Measurements from ENCODE around the gene GADD45G. TPM values are rescaled to one million over a fixed set of nuclear protein-coding genes. Genes with fewer than 3 reads are reported as not detected.

GADD45G gene
- total RNA-seq, 3 donors from 2014 or later = 5.9 to 16.7 (median 6.4) TPM

DNA sequence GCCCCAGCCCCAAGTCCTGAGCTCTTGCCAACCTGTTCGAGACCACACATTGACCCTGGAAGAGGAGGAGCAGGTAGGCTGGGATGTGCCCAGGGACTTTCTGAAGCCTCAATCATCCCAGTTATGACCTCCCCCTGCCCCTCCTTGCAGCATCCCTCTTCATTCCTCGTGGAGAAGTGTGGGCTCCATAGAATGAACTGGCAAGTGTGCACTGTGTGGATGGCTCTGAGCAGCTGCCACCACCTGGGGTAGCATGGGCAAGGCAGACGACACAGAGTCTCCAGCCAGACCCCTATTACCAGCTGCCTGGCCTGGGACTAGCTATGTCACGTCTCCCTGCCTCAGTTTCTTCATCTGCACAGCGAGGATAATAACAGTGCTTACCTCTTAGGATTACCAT, 33.5 kb downstream of the GADD45G start:
- Mint-ChIP-seq H3K27me3 (ENCODE audit: low read depth) (no peaks in the 10 kb centered on the region), H3K36me3 (ENCODE audit: insufficient read depth) (no peaks in the 10 kb centered on the region), H3K4me1 (ENCODE audit: low read depth) (peaks cover 2% of the 10 kb centered on the region), H3K9me3 (no peaks in the 10 kb centered on the region), H3K4me3 (no peak overlapping the region)
- ATAC-seq = no peak
- DNase-seq = no peak

- Mint-ChIP-seq H3K4me1 (ENCODE audit: low read depth) (peaks cover 2% of the 10 kb centered on the region), H3K36me3 (ENCODE audit: insufficient read depth) (no peaks in the 10 kb centered on the region), H3K4me3 (no peak overlapping the region), H3K27me3 (ENCODE audit: low read depth) (no peaks in the 10 kb centered on the region), H3K9me3 (no peaks in the 10 kb centered on the region)
- no peak for ATAC-seq
- DNase-seq = no peak
Observed at GRCh38 chr9:89638893-89639292, 34.1 kb downstream of the GADD45G start.

DNA sequence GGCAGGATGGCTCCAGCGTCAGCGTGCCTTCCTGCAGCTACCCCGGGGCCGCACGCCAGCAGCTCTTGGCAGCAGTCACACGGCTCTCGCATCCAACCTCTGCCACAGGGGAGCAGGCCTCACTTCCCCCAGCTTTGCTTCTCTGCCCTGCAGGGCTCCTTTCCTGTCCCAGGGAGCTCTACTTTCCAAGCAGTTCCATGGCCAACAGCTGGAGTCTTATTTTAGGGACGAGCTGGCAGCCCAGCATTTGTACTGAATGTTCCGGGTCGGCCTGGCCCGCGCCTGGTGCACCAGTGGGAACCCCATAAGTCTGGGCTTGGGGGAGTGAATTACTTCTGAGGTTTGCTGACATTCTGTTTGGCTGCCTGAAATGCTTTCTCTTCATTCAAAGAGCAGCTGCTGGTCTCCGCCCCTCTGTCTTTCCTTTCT, 34.6 kb downstream of the GADD45G start:
- Mint-ChIP-seq H3K27me3 (ENCODE audit: low read depth) (no peaks in the 10 kb centered on the region), H3K9me3 (no peaks in the 10 kb centered on the region), H3K4me3 (no peak overlapping the region), H3K4me1 (ENCODE audit: low read depth) (peaks cover 2% of the 10 kb centered on the region), H3K36me3 (ENCODE audit: insufficient read depth) (no peaks in the 10 kb centered on the region)
- no peak for DNase-seq
- no peak for ATAC-seq

- Mint-ChIP-seq H3K9me3 (no peaks in the 10 kb centered on the region), H3K36me3 (ENCODE audit: insufficient read depth) (no peaks in the 10 kb centered on the region), H3K27me3 (ENCODE audit: low read depth) (no peaks in the 10 kb centered on the region), H3K4me3 (no peak overlapping the region), H3K4me1 (ENCODE audit: low read depth) (no peaks in the 10 kb centered on the region)
- DNase-seq = no peak
- no peak for ATAC-seq
Observed at GRCh38 chr9:89639961-89640360, 35.1 kb downstream of the GADD45G start.

GRCh38 chr9:89640361-89640760, 35.5 kb downstream of the GADD45G start:
- Mint-ChIP-seq H3K4me1 (ENCODE audit: low read depth) (no peaks in the 10 kb centered on the region), H3K9me3 (peaks cover under 1% of the 10 kb centered on the region), H3K27me3 (ENCODE audit: low read depth) (no peaks in the 10 kb centered on the region), H3K4me3 (no peak overlapping the region), H3K36me3 (ENCODE audit: insufficient read depth) (no peaks in the 10 kb centered on the region)
- ATAC-seq (no peak), DNase-seq (no peak)

DNA sequence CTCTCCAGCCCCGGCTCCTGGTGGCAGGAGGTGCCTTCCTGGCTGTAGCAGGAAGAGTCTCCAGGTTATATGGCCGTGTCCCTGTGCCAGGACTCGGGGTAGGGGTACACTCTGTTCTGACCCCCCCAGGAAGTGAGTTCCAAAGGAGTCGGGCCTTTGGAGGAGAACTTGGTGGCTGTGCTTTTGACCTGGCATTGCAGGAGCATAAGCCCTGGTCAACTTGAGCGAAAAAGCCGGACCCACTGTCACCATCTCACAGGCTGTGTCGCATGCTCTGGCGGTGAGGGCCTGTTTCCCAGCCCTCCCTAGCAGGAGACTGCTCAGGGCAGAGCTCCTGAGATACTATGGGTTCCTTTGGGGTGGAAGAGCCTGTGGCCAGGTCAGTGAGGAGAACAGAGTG, 36.0 kb downstream of the GADD45G start:
- no peak overlapping the region for H3K4me3 Mint-ChIP-seq
- H3K9me3 Mint-ChIP-seq = peaks cover 3% of the 10 kb centered on the region
- ATAC-seq = no peak
- H3K36me3 Mint-ChIP-seq (ENCODE audit: insufficient read depth) = no peaks in the 10 kb centered on the region
- H3K27me3 Mint-ChIP-seq (ENCODE audit: low read depth) = no peaks in the 10 kb centered on the region
- no peaks in the 10 kb centered on the region for H3K4me1 Mint-ChIP-seq (ENCODE audit: low read depth)
- DNase-seq = no peak

- H3K4me3 Mint-ChIP-seq = no peak overlapping the region
- no peak for DNase-seq
- no peaks in the 10 kb centered on the region for H3K27me3 Mint-ChIP-seq (ENCODE audit: low read depth)
- H3K36me3 Mint-ChIP-seq (ENCODE audit: insufficient read depth) = no peaks in the 10 kb centered on the region
- no peaks in the 10 kb centered on the region for H3K4me1 Mint-ChIP-seq (ENCODE audit: low read depth)
- peaks cover 3% of the 10 kb centered on the region for H3K9me3 Mint-ChIP-seq
- ATAC-seq = no peak
Observed at GRCh38 chr9:89641980-89642379, 37.2 kb downstream of the GADD45G start.

DNA sequence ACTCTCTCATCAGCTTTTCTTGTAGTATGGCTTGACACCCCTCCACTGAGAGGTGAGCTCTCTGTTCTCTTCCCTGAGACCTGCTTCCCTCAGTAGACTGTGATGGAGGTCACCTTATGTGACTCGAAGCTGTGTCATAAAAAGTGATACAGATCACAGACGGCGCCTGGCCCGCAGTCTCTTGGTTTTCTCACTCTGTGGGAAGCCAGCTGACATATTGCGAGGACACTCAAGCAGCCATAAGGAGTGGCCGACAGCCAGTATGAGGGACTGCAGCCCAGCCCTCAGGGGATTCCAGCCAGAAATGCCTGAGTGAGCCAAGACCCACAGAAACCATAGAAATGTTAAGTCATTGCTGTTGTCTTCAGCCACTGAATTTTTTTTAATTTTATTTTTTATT, 38.0 kb downstream of the GADD45G start:
- Mint-ChIP-seq H3K27me3 (ENCODE audit: low read depth) (no peaks in the 10 kb centered on the region), H3K36me3 (ENCODE audit: insufficient read depth) (no peaks in the 10 kb centered on the region), H3K9me3 (peaks cover 3% of the 10 kb centered on the region), H3K4me1 (ENCODE audit: low read depth) (no peaks in the 10 kb centered on the region), H3K4me3 (no peak overlapping the region)
- no peak for ATAC-seq
- DNase-seq = no peak

GRCh38 chr9:89646189-89646939, 41.6 kb downstream of the GADD45G start:
- ATAC-seq (no peak), DNase-seq (no peak)
- Mint-ChIP-seq H3K4me3 (no peak overlapping the region), H3K36me3 (ENCODE audit: insufficient read depth) (no peaks in the 10 kb centered on the region), H3K27me3 (ENCODE audit: low read depth) (no peaks in the 10 kb centered on the region), H3K9me3 (peaks cover 3% of the 10 kb centered on the region), H3K4me1 (ENCODE audit: low read depth) (no peaks in the 10 kb centered on the region)

DNA sequence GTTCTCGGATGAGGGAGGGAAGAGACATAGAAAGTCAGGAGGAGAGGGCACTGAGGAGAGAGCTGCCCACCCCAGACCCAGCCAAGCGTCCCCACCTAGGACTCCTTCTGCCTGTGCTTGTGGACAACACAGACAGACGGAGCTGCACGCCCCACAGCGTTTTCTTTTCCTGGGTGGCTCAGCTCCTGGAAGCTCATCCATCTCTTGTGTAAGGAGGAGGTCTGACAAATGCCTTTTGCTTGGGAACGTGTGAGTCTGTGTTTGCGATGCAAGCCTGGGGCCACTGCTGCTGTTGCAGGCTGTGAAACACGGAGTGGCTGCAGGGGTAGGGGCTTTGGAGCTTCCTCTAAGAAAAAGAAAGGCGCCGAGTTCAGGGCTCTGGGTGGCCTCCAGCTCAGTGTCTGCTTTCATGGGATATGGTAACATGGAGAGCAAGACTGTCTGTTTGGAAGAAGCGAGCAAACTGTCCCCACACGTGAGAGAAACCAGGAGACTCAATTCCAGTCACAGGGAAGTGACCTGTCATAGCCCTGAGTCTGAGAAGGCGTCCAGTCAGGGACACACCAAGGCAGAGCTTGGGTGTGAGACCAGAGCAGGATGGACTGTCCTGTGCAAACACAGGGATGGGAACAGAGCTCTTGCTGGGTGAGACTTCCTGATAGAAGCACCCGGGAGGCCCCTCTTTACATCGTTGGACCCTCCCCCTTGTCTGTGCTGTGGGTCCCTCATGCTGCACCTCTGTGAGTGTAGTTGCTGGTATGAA, 42.7 kb downstream of the GADD45G start:
- Mint-ChIP-seq H3K4me3 (no peak overlapping the region), H3K9me3 (peaks cover 3% of the 10 kb centered on the region), H3K36me3 (ENCODE audit: insufficient read depth) (no peaks in the 10 kb centered on the region), H3K27me3 (ENCODE audit: low read depth) (no peaks in the 10 kb centered on the region), H3K4me1 (ENCODE audit: low read depth) (no peaks in the 10 kb centered on the region)
- DNase-seq = no peak
- no peak for ATAC-seq

GRCh38 chr9:89648247-89649000, 43.6 kb downstream of the GADD45G start:
- H3K36me3 Mint-ChIP-seq (ENCODE audit: insufficient read depth) = no peaks in the 10 kb centered on the region
- no peak for ATAC-seq

GRCh38 chr9:89649039-89649691, 44.4 kb downstream of the GADD45G start:
- H3K36me3 Mint-ChIP-seq (ENCODE audit: insufficient read depth) = no peaks in the 10 kb centered on the region
- H3K4me3 Mint-ChIP-seq = no peak overlapping the region
- DNase-seq = no peak
- no peaks in the 10 kb centered on the region for H3K27me3 Mint-ChIP-seq (ENCODE audit: low read depth)
- H3K9me3 Mint-ChIP-seq = peaks cover 3% of the 10 kb centered on the region
- no peaks in the 10 kb centered on the region for H3K4me1 Mint-ChIP-seq (ENCODE audit: low read depth)
- no peak for ATAC-seq

More at GRCh38 chr9:89648247-89649000, 43.6 kb downstream of the GADD45G start:
- Mint-ChIP-seq H3K9me3 (peaks cover 3% of the 10 kb centered on the region), H3K4me1 (ENCODE audit: low read depth) (no peaks in the 10 kb centered on the region), H3K27me3 (ENCODE audit: low read depth) (no peaks in the 10 kb centered on the region), H3K4me3 (no peak overlapping the region)
- DNase-seq = no peak

DNA sequence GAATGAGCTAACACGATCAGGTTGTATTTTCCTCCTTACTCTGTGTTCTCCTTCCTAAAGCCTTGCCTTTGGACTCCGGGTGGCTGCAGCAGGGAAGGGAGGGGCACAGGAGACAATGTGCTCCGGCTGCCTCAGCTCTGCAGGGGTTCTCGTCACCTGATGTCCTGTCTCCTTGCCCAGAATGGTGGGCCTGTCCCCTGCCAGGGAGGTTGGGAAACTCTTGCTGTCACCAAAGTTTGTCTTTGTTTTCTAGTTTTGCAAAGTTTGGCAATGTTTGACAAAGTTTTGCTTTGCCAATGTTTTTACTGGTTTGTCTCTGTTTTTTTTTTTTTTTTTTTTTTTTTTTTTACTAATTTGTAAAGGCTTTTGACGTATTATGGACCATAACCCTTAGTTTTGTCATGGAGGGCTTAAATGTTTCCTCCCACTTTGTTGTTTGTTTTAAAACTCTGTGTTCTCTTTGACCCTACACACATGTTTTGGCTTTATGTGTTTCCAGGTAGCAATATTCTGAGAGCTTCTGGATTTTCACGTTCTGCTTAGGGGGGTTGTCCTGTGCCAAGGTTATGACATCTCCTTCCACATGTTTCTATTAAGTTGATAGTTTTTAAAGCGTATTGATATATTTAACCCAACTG, 49.3 kb downstream of the GADD45G start:
- no peaks in the 10 kb centered on the region for H3K9me3 Mint-ChIP-seq
- no peaks in the 10 kb centered on the region for H3K27me3 Mint-ChIP-seq (ENCODE audit: low read depth)
- H3K36me3 Mint-ChIP-seq (ENCODE audit: insufficient read depth) = no peaks in the 10 kb centered on the region
- peaks cover 21% of the 10 kb centered on the region for H3K4me1 Mint-ChIP-seq (ENCODE audit: low read depth)
- DNase-seq (no peak), ATAC-seq (no peak)
- no peak overlapping the region for H3K4me3 Mint-ChIP-seq
